HEK293T (cell line): ENCODE data around the gene RPUSD1.

Experiments used
- BHLHE40 ChIP-seq: fragments of 450-650 bp; IDR thresholded peaks from 2 replicates; pipeline ENCODE4 v1.6.1; 2016; ENCODE audit warnings: mild to moderate bottlenecking, moderate library complexity, borderline replicate concordance
- FOXA1 ChIP-seq: fragments of 450-650 bp; IDR thresholded peaks from 2 replicates; pipeline ENCODE4 v1.6.1; 2016; ENCODE audit warnings: mild to moderate bottlenecking
- FOXK2 ChIP-seq: fragments of 450-650 bp; IDR thresholded peaks from 2 replicates; pipeline ENCODE4 v1.6.1; 2016; ENCODE audit warnings: mild to moderate bottlenecking
- FOXM1 ChIP-seq: fragments of 450-650 bp; IDR thresholded peaks from 2 replicates; pipeline ENCODE4 v1.6.1; 2017; ENCODE audit warnings: mild to moderate bottlenecking, borderline replicate concordance
- HDGF ChIP-seq: fragments of 450-650 bp; IDR thresholded peaks from 2 replicates; pipeline ENCODE4 v1.6.1; 2017; ENCODE audit warnings: antibody characterized with exemption, borderline replicate concordance
- L3MBTL2 ChIP-seq: fragments of 450-650 bp; conservative IDR thresholded peaks from 2 replicates; pipeline ENCODE4 v1.6.1; 2016; ENCODE audit warnings: mild to moderate bottlenecking
- NFRKB ChIP-seq: fragments of 450-650 bp; IDR thresholded peaks from 2 replicates; pipeline ENCODE4 v1.6.1; 2016; ENCODE audit warnings: mild to moderate bottlenecking, moderate library complexity
- PKNOX1 ChIP-seq: fragments of 450-650 bp; IDR thresholded peaks from 2 replicates; pipeline ENCODE4 v1.6.1; 2016
- SP1 ChIP-seq: fragments of 450-650 bp; IDR thresholded peaks from 2 replicates; pipeline ENCODE4 v1.6.1; 2017
- SUZ12 ChIP-seq: fragments of 450-650 bp; IDR thresholded peaks from 2 replicates; pipeline ENCODE4 v1.6.1; 2016; ENCODE audit warnings: mild to moderate bottlenecking
- TARDBP ChIP-seq: fragments of 450-650 bp; IDR thresholded peaks from 2 replicates; pipeline ENCODE4 v1.6.1; 2016
- ZNF384 ChIP-seq: fragments of 450-650 bp; IDR thresholded peaks from 2 replicates; pipeline ENCODE4 v1.6.1; 2016

- TF ChIP-seq FOXA1, result no peak
- TF ChIP-seq BHLHE40, result no peak
- no peak for TF ChIP-seq HDGF
- no peak for TF ChIP-seq SUZ12
- TF ChIP-seq L3MBTL2, result no peak
- TF ChIP-seq FOXM1, result no peak
- TF ChIP-seq SP1, result no peak
- TF ChIP-seq NFRKB, result no peak
- TF ChIP-seq TARDBP, result no peak
- no peak for TF ChIP-seq PKNOX1
- no peak for TF ChIP-seq FOXK2
- no peak for TF ChIP-seq ZNF384
Measured at GRCh38 chr16:831571-832413, 43.6 kb upstream of the RPUSD1 start.
